ENCODE results near the gene MYL6B.
A peak's percentile ranks its signal among the peaks of the same experiment; 100 is the strongest.

MYL6B gene

DNA sequence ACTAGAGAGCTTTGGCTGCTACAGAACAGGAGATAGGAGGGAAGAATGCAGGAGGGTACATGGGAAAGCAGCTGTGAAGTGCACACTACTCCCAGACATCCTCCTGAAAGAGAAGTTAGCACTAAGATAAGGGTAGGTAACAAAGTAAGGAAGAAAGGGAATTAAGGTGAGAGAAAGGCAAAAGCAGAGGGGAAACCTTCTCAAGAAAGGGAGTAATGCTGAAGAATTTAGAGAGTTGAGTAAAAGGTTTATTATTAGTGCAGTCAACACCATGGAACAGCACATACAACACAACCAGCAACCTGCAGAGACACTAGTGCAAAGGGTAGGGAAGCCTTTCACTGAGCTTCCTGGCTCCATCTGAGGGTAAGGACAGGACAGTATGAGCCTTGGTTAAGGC lies 51.9 kb downstream of the MYL6B start:
- no peak for FAIRE-seq
- no peak for DNase-seq (ENCODE audit: insufficient read length, low spot score)

GRCh38 chr12:56205445-56205844 lies 53.1 kb downstream of the MYL6B start:
- DNase-seq (ENCODE audit: insufficient read length, low spot score): no peak
- no peak for FAIRE-seq

- peak; percentile 41 for DNase-seq (ENCODE audit: insufficient read length, low spot score)
- no peak for FAIRE-seq
These were observed 54.2 kb downstream of the MYL6B start for GRCh38 chr12:56206452-56207166.
